CD14-positive monocyte (primary cell): Measurements from ENCODE around the gene TOP2A. TPM values are rescaled to one million over a fixed set of nuclear protein-coding genes. Genes with fewer than 3 reads are reported as not detected.

Source experiments
- DNase-seq, 3 donors: peaks; one replicate each; pipeline ENCODE4 v3.0.0-alpha.2; 2011 to 2022
- H2AFZ ChIP-seq: 2 replicates; pipeline ENCODE4 v1.6.0; 2012; ENCODE audit warnings: mild to moderate bottlenecking, low read depth, low read length, inconsistent platforms; ENCODE audit not compliant: insufficient read depth, poor library complexity, severe bottlenecking
- H3K27ac ChIP-seq, 2 donors: 1 replicate in 1 of 2; 2 replicates in 1 of 2; pipeline ENCODE4 v1.5.1; 2012 to 2013; ENCODE audit warnings: low read length in 2 of 2, control low read depth in 1 of 2, inconsistent platforms in 1 of 2, low read depth in 1 of 2, mild to moderate bottlenecking in 1 of 2
- H3K27me3 ChIP-seq, 2 donors: one replicate each; pipeline versions ENCODE4 v1.6.0 to v1.6.1; 2011 to 2013; ENCODE audit warnings: low read length in 2 of 2; ENCODE audit not compliant: control insufficient read depth in 2 of 2, insufficient read depth in 2 of 2
- H3K36me3 ChIP-seq, 2 donors: replicated peaks in 1 of 2; 1 replicate in 1 of 2; 2 replicates in 1 of 2; pipeline versions ENCODE4 v1.5.1 to v1.6.1; 2012 to 2013; ENCODE audit warnings: low read length in 2 of 2, control low read depth in 1 of 2, inconsistent platforms in 1 of 2, mild to moderate bottlenecking in 1 of 2; ENCODE audit not compliant: insufficient read depth in 2 of 2, control insufficient read depth in 1 of 2
- H3K4me1 ChIP-seq, 2 donors: 1 replicate in 1 of 2; 2 replicates in 1 of 2; pipeline versions ENCODE4 v1.5.1 to v1.6.1; 2012 to 2013; ENCODE audit warnings: low read length in 2 of 2, control low read depth in 1 of 2, inconsistent platforms in 1 of 2, mild to moderate bottlenecking in 1 of 2, moderate library complexity in 1 of 2; ENCODE audit not compliant: insufficient read depth in 2 of 2, control insufficient read depth in 1 of 2
- H3K4me2 ChIP-seq: replicated peaks from 2 replicates; pipeline ENCODE3; 2012; ENCODE audit warnings: low read length, moderate library complexity, mild to moderate bottlenecking; ENCODE audit not compliant: poor library complexity, severe bottlenecking; ENCODE audit errors: extremely low read depth
- H3K4me3 ChIP-seq, 3 experiments: fragments of 200-600 bp in 1 of 3; sonication (generic) in 1 of 3; replicated peaks in 1 of 3; 1 replicate in 2 of 3; 2 replicates in 1 of 3; pipeline ENCODE4 v1.5.1; 2011 to 2013; ENCODE audit warnings: low read length in 3 of 3, mild to moderate bottlenecking in 3 of 3, control low read depth in 2 of 3, low read depth in 2 of 3, inconsistent platforms in 1 of 3, moderate library complexity in 1 of 3
- H3K79me2 ChIP-seq: 2 replicates; pipeline ENCODE4 v1.6.0; 2012; ENCODE audit warnings: mild to moderate bottlenecking, control low read depth, inconsistent platforms, low read length, moderate library complexity; ENCODE audit not compliant: insufficient read depth
- H3K9ac ChIP-seq: 2 replicates; pipeline ENCODE4 v1.6.0; 2017; ENCODE audit warnings: low read length, mild to moderate bottlenecking; ENCODE audit not compliant: insufficient read depth, poor library complexity, severe bottlenecking
- H3K9me3 ChIP-seq, 2 donors: replicated peaks in 1 of 2; 1 replicate in 1 of 2; 2 replicates in 1 of 2; pipeline versions ENCODE4 v1.5.1 to v1.6.1; 2012 to 2013; ENCODE audit warnings: low read length in 2 of 2, control low read depth in 1 of 2; ENCODE audit not compliant: control insufficient read depth in 1 of 2, insufficient read depth in 1 of 2
- H4K20me1 ChIP-seq: 2 replicates; pipeline ENCODE4 v1.6.0; 2012; ENCODE audit warnings: mild to moderate bottlenecking, low read length, control low read depth, moderate library complexity; ENCODE audit not compliant: insufficient read depth
- H3K27ac Mint-ChIP-seq, 7 donors: one replicate each; pipeline ENCODE4 v1.8.0; 2020; ENCODE audit warnings: mild to moderate bottlenecking in 7 of 7, mixed read lengths in 7 of 7, moderate library complexity in 6 of 7, inconsistent platforms in 2 of 7
- H3K27me3 Mint-ChIP-seq, 3 donors: one replicate each; pipeline ENCODE4 v1.8.0; 2021 to 2022; ENCODE audit warnings: low read depth in 3 of 3, mild to moderate bottlenecking in 3 of 3, mixed read lengths in 3 of 3, moderate library complexity in 3 of 3, inconsistent platforms in 1 of 3
- H3K36me3 Mint-ChIP-seq, 2 donors: one replicate each; pipeline ENCODE4 v1.8.0; 2020; ENCODE audit warnings: mixed read lengths in 2 of 2, inconsistent platforms in 1 of 2, mild to moderate bottlenecking in 1 of 2
- H3K4me1 Mint-ChIP-seq: one replicate; pipeline ENCODE4 v1.8.0; 2020; ENCODE audit warnings: mild to moderate bottlenecking, mixed read lengths
- H3K4me3 Mint-ChIP-seq, 2 donors: one replicate each; pipeline ENCODE4 v1.8.0; 2020; ENCODE audit warnings: mild to moderate bottlenecking in 2 of 2, mixed read lengths in 2 of 2, moderate library complexity in 1 of 2
- H3K9me3 Mint-ChIP-seq, 7 donors: one replicate each; pipeline ENCODE4 v1.8.0; 2020 to 2022; ENCODE audit warnings: mixed read lengths in 7 of 7, mild to moderate bottlenecking in 6 of 7, moderate library complexity in 6 of 7, inconsistent platforms in 2 of 7
- WGBS: methylation state at CpG from one replicate; pipeline ENCODE4 v1.1.5; 2013; ENCODE audit warnings: missing lambda C conversion rate; ENCODE audit not compliant: insufficient coverage; 5-methylcytosine and 5-hydroxymethylcytosine counted together
- intact Hi-C, 2 donors: fragments of 100-400 bp; cut with micrococcal nuclease; formaldehyde crosslinking; loops; one replicate each; pipeline versions ENCODE4 v1.15.0 to v1.15.1; 2023
- polyA plus RNA-seq, 3 donors: library from polyadenylated mRNA; depleted of rRNA in 1 of 3; unstranded in 2 of 3; stranded (reverse) in 1 of 3; fragments of 300-500 nt in 2 of 3; fragments of >200 nt in 1 of 3; fragmentation: Illumina TruSeq in 2 of 3; gene quantifications; 1 replicate in 2 of 3; 2 replicates in 1 of 3; pipeline ENCODE4 v1.2.3, GENCODE V29; 2012 to 2021
- TF ChIP-seq, protein P1 (sequence below): fragments of 200-600 bp; IDR thresholded peaks from one replicate; pipeline ENCODE4 v1.8.0; 2022; ENCODE audit warnings: antibody characterized with exemption, mild to moderate bottlenecking

Gene TOP2A
- polyA plus RNA-seq, 3 donors: 0.01 to 0.94 (median 0.28) TPM

DNA sequence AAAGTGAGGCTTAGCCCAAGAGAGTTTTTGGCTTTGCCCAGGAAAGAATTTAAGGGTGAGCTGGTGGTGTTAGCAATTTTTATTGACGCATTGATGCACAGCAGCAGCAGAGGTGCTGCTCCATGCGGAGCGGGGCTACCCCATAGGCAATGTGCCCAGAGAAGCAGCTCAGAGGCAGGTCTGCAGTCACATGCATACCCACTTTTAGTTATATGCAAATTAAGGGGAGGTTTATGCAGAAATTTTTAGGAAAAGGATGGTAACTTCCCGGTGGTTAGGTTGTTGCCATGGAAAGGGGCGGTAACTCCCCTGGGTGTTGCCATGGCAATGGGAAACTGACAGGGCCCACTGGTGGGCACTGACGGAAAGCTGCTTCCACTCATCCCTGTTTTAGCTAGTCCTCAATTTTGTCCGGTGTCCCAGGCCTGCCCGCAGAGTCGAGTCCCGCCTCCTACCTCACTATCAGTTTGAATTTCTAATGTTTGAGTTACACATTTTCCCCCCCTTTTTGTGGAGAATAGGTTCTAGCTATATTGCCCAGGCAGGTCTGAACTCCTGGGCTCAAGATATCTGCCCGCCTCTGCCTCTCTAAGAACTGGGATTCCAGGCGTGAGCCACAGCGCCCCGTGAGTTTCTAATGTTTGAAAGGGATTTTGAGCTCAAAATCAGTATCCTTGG, 42.7 kb downstream of the TOP2A start:
- H3K4me3 Mint-ChIP-seq: no peak overlapping the region
- TF ChIP-seq, protein P1, sequence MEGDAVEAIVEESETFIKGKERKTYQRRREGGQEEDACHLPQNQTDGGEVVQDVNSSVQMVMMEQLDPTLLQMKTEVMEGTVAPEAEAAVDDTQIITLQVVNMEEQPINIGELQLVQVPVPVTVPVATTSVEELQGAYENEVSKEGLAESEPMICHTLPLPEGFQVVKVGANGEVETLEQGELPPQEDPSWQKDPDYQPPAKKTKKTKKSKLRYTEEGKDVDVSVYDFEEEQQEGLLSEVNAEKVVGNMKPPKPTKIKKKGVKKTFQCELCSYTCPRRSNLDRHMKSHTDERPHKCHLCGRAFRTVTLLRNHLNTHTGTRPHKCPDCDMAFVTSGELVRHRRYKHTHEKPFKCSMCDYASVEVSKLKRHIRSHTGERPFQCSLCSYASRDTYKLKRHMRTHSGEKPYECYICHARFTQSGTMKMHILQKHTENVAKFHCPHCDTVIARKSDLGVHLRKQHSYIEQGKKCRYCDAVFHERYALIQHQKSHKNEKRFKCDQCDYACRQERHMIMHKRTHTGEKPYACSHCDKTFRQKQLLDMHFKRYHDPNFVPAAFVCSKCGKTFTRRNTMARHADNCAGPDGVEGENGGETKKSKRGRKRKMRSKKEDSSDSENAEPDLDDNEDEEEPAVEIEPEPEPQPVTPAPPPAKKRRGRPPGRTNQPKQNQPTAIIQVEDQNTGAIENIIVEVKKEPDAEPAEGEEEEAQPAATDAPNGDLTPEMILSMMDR: no peak
- H3K27ac ChIP-seq: no peak overlapping the region
- peaks cover 3 to 6% of the 10 kb centered on the region in 2 donors for H3K36me3 Mint-ChIP-seq
- DNase-seq: no peak
- H3K27ac Mint-ChIP-seq: peak overlapping the region in 1 of 7 donors; percentile 75
- H3K9me3 ChIP-seq: peaks cover 0 to 12% of the 10 kb centered on the region in 2 donors
- H3K9ac ChIP-seq: no peak overlapping the region
- no peak overlapping the region for H2AFZ ChIP-seq
- H3K4me2 ChIP-seq: no peak overlapping the region
- peaks cover 0 to 13% of the 10 kb centered on the region in 2 donors for H3K4me1 ChIP-seq
- peaks cover 0 to 11% (median 9%) of the 10 kb centered on the region in 3 donors for H3K27me3 Mint-ChIP-seq
- no peaks in the 10 kb centered on the region for H3K27me3 ChIP-seq
- peaks cover 6 to 27% (median 18%) of the 10 kb centered on the region in 7 donors for H3K9me3 Mint-ChIP-seq
- no peak overlapping the region for H3K4me3 ChIP-seq
- H3K79me2 ChIP-seq: no peaks in the 10 kb centered on the region
- H3K36me3 ChIP-seq: no peaks in the 10 kb centered on the region
- H4K20me1 ChIP-seq: no peaks in the 10 kb centered on the region
- 100% methylated on average over 1 of the region's 14 CpGs for WGBS
- H3K4me1 Mint-ChIP-seq: peaks cover 31% of the 10 kb centered on the region
- intact Hi-C loops: no loop called here

DNA sequence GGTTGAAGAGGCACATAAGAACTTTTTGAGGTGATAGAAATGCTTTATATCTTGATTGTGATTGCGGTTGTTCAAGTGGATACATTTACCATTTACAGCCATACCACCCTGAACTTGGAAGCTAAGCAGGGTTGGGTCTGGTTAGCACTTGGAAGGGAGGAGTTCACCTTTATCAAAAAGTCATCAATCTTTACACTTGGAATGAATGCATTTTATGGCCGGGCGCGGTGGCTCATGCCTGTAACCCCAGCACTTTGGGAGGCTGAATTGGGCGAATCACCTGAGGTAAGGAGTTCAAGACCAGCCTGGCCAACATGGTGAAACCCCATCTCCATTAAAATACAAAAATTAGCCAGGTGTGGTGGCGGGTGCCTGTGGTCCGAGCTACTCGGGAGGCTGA, 43.7 kb downstream of the TOP2A start:
- Histone ChIP-seq H3K4me1 (peaks cover 0 to 13% of the 10 kb centered on the region in 2 donors), H3K27me3 (no peaks in the 10 kb centered on the region), H3K27ac (no peak overlapping the region), H4K20me1 (no peaks in the 10 kb centered on the region), H3K9ac (no peak overlapping the region), H2AFZ (no peak overlapping the region), H3K36me3 (no peaks in the 10 kb centered on the region), H3K9me3 (peaks cover 0 to 12% of the 10 kb centered on the region in 2 donors), H3K79me2 (no peaks in the 10 kb centered on the region), H3K4me3 (no peak overlapping the region), H3K4me2 (no peak overlapping the region)
- Mint-ChIP-seq H3K36me3 (peaks cover 3 to 6% of the 10 kb centered on the region in 2 donors), H3K9me3 (peaks cover 6 to 27% (median 18%) of the 10 kb centered on the region in 7 donors), H3K27me3 (peaks cover 0 to 11% (median 9%) of the 10 kb centered on the region in 3 donors), H3K4me3 (no peak overlapping the region), H3K27ac (peak overlapping the region in 3 of 7 donors; percentile 3 to 32 (median 5)), H3K4me1 (peaks cover 31% of the 10 kb centered on the region)
- 71% methylated on average over 4 of the region's 8 CpGs for WGBS
- DNase-seq: no peak
- TF ChIP-seq, protein P1: no peak
- intact Hi-C loops: no loop called here
